ENCODE measurements around the gene METRNL.
"Not testable (repeated sequence)": the region's sequence is repeated elsewhere in the genome, so short reads cannot be mapped to it uniquely, and the experiment has no call there.

The METRNL gene

GRCh38 chr17:83125515-83126274 lies 46.3 kb downstream of the METRNL start:
- peak; percentile 16 for DNase-seq

- DNase-seq: no peak
These were observed 46.9 kb downstream of the METRNL start for GRCh38 chr17:83126275-83126811.

- no peak for DNase-seq
These were observed 48.2 kb downstream of the METRNL start for GRCh38 chr17:83127431-83128160.

GRCh38 chr17:83128306-83129240 lies 49.2 kb downstream of the METRNL start:
- no peak for DNase-seq

GRCh38 chr17:83129676-83130075 lies 50.3 kb downstream of the METRNL start:
- DNase-seq: no peak

- no peak for DNase-seq
These were observed 52.1 kb downstream of the METRNL start for GRCh38 chr17:83131401-83132011.

GRCh38 chr17:83132251-83133081 lies 53.1 kb downstream of the METRNL start:
- DNase-seq: no peak

- no peak for DNase-seq
These were observed 54.1 kb downstream of the METRNL start for GRCh38 chr17:83133302-83134121.

GRCh38 chr17:83134456-83134855 lies 55.0 kb downstream of the METRNL start:
- not testable (repeated sequence) for DNase-seq

- no peak for DNase-seq
These were observed 56.3 kb downstream of the METRNL start for GRCh38 chr17:83135692-83136091.

GRCh38 chr17:83136156-83136555 lies 56.7 kb downstream of the METRNL start:
- no peak for DNase-seq

- no peak for DNase-seq
These were observed 57.5 kb downstream of the METRNL start for GRCh38 chr17:83136931-83137330.

- DNase-seq: no peak
These were observed 58.1 kb downstream of the METRNL start for GRCh38 chr17:83137523-83137922.

GRCh38 chr17:83138820-83139219 lies 59.4 kb downstream of the METRNL start:
- no peak for DNase-seq

GRCh38 chr17:83139541-83140248 lies 60.3 kb downstream of the METRNL start:
- DNase-seq: not testable (repeated sequence)

GRCh38 chr17:83140249-83140566 lies 60.8 kb downstream of the METRNL start:
- DNase-seq: not testable (repeated sequence)

- DNase-seq: no peak
These were observed 63.2 kb downstream of the METRNL start for GRCh38 chr17:83142619-83143018.

- DNase-seq: no peak
These were observed 64.4 kb downstream of the METRNL start for GRCh38 chr17:83143817-83144231.

All from activated CD4-positive, alpha-beta T cell treated with anti-CD3 and anti-CD28 coated beads, Interleukin-2, amount 50 U/mL, for 16 hours (primary cell).